GM23248 (cell line): ENCODE measurements around the gene GNA14.

Experiments
- EZH2 ChIP-seq: fragments of 200-600 bp; sonication (generic); IDR thresholded peaks from 2 replicates; pipeline ENCODE4 v1.6.1; 2018; ENCODE audit warnings: antibody characterized with exemption, mild to moderate bottlenecking; ENCODE audit not compliant: insufficient read depth, poor library complexity, severe bottlenecking
- EZH2phosphoT487 ChIP-seq: fragments of 200-600 bp; sonication (generic); IDR thresholded peaks from 2 replicates; pipeline ENCODE4 v1.6.1; 2018; ENCODE audit warnings: antibody characterized with exemption, moderate library complexity, mild to moderate bottlenecking, low read depth; ENCODE audit not compliant: insufficient read depth

- no peak for TF ChIP-seq EZH2
- no peak for TF ChIP-seq EZH2phosphoT487
Measured at GRCh38 chr9:77497322-77498198, 150.6 kb downstream of the GNA14 start.
